Retinal pigment epithelial cell (primary cell): ENCODE data around the gene OLIG3.

Experiments used
- DNase-seq: peaks from one replicate; pipeline ENCODE4 v3.0.0-alpha.2; 2010; ENCODE audit warnings: low read depth
- H3K4me3 ChIP-seq: 2 replicates; pipeline ENCODE4 v1.5.1; 2011; ENCODE audit warnings: mild to moderate bottlenecking, low read length, control low read depth, moderate library complexity
- TF ChIP-seq, protein P1 (sequence below): conservative IDR thresholded peaks from 2 replicates; pipeline ENCODE4 v1.5.1; 2011; ENCODE audit warnings: low read depth, low read length, control low read depth, inconsistent platforms

Gene OLIG3

DNA sequence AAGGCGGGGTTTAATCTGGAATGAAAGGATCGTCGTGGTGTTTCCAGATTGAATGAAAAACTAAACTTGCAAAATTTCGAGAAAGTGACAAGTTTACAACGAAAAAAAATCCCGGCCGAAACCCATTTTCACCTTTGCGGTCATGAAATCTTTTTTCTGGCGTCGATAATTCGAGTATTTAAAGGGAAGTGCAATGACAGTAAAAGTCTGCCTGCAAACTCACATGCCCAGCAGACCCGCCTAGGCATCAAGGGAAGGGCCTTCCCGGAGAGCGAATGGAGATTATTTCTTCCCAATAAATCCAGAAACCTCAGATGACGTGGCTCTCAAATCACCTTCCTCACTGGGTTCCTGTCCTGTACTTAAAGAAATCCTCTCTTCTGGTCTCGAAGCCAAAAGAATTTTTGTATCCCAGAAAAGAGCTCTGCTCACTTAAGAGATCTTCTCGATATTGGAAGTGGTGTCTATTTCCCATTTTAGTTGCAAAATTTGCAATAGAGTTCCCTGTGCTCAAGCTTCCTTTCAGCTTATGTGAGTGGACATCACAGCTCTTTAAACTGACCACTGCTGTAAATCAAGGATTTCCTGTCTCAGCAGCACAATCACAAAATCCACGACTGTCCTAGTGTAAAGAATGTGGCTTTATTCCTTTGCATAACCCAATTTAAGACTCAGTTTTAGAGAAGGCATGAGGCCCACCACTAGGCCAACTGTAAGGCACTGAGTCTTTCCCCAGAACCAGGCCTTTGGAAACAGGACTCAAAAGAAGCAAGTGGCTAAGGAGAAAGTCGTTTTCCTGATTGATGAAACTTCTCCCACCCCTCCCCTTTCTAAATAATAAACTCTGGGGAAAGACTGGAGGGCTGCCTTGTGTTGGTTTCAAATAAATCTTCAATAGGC is 3.9 kb downstream of the OLIG3 start:
- no peak for DNase-seq
- TF ChIP-seq, protein P1, sequence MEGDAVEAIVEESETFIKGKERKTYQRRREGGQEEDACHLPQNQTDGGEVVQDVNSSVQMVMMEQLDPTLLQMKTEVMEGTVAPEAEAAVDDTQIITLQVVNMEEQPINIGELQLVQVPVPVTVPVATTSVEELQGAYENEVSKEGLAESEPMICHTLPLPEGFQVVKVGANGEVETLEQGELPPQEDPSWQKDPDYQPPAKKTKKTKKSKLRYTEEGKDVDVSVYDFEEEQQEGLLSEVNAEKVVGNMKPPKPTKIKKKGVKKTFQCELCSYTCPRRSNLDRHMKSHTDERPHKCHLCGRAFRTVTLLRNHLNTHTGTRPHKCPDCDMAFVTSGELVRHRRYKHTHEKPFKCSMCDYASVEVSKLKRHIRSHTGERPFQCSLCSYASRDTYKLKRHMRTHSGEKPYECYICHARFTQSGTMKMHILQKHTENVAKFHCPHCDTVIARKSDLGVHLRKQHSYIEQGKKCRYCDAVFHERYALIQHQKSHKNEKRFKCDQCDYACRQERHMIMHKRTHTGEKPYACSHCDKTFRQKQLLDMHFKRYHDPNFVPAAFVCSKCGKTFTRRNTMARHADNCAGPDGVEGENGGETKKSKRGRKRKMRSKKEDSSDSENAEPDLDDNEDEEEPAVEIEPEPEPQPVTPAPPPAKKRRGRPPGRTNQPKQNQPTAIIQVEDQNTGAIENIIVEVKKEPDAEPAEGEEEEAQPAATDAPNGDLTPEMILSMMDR, result no peak
- H3K4me3 ChIP-seq, result no peak overlapping the region

DNA sequence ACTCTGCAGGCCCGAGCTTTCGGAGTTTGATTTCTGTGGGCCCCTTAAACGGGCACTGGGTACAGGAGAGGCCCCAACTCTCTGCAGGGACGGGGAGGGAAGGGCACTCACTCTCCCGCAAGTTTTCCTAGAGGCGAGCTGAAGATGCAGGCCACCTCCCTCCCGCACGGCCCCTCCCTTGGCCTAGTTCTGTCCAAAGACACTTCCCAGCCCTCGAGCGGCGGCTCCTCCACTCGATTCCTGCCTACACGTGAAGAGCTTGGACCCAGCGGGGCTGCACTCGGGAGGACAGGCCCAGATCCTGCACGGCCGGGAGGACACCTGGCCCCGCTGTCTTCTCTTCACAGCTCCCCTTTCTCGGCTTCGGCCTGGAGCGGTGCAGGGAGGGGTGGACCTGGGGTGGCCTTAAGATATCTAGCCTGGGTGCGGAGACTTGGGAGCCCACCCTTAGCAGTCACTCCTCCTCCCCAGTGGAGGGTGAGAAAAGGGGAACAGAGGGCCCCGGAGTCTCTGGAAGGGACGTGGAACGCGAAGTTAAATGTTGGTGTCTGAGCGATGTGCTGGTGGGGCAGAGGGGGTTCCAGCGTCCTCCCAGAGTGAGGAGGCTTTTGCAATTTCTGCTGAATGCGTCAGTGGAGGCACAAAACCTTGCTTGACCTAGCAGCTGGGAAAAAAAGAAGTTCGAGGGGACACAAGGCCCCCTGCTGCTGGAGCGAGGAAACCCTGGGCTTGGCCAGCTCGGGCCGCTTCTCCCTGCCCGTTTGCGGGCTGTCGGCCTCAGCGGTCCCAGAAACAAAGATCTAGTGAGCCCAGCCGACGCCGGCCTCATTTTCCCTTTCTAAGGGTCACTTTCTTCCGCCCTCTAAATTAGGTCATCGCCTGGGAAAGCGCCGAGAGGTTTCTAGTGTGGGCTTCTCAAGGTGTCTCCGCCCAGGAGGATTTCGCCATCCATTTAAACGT is 4.9 kb downstream of the OLIG3 start:
- DNase-seq, result no peak
- no peak overlapping the region for H3K4me3 ChIP-seq
- TF ChIP-seq, protein P1, result peak; percentile 20

DNA sequence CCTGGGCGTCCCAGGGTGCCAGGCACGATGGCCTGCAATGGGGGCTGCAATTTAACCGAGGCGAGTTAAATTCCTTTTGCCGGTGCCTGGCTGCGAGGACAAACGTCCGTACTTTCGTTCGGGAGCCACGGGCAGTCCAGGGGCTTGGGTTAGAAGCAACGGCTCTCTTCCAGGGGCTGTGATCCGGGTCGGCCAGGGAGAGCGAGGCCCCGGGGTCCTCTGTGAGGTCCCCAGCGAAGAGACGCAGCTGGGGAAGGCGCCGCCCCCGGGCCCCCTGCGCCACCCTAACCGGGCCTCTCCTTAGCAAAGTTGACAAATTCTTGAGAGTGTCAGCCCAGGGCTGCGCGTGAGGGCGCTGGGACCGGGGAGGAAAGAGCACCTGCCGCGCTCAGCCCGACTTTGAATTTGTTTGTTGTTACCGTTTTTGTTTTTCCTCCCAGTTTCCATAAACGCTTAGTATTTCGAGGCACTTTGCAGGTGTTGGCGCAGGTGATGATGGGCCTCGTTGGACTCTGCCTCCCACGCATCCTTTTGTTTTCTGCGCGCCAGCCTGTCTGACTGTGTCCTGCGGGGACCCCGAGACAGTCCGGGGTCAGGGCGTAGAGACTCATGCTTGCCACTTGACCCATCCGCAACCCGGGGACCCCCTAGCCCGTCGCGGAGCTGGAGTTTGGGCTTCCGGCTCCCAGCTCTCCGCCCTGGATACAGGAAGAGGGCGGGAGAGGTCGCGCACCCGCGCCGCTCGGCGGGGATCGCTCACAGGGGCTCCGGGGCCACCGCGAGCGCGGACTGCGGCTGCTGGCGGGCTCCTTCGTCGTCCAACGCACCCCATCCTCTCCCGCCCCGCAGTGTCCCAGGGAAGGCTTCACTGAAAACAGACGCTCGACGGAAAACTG is 5.8 kb downstream of the OLIG3 start:
- DNase-seq, result no peak
- TF ChIP-seq, protein P1, result no peak
- H3K4me3 ChIP-seq, result no peak overlapping the region

DNA sequence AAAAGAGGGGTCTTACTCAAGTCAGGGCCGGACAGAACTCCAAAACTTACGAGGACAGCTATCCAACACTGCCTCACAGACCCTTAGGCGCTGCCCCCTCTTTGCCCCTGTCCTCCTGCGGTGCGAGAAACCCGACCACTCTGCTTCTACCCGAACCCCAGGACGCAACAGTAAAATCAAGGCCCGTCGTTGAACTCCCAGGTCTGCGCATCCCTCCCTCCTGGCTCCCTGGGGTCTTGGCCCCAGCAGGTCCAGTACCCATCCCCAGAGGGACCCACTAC is 6.4 kb downstream of the OLIG3 start:
- no peak for DNase-seq
- no peak overlapping the region for H3K4me3 ChIP-seq
- TF ChIP-seq, protein P1, result no peak

DNA sequence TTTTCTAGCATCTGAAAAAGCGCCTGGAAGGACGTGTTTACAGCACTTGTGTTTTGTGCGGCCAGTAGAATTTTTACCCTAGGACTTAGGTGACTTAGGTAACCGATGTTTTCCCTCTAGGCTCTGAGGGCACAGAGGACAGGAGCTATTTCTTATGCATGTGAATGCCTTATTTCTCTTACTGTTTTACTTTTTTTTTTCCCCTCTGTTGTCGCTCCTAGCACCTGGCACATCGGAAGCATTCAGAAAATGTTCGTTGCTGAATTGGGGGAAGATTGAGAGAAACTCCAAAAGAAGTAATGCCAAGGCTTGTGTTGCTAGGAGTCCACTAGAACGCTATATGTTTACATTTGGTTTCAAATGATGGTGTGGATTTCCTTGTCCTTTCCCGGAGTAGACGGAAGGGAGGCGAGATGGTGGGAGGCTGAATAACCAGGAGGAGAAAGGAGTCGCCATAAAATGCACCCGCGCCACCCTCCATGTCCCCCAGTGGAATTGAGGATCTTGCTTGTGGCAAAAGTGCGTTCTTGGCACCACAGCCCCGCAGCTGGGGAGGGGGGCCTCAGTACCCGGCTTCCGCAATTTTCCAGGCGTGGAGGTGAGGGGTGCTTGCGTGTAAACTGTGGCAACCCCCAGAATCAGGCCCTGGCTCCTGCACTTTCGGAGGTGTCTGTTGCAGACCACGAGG is 6.9 kb downstream of the OLIG3 start:
- TF ChIP-seq, protein P1, result no peak
- H3K4me3 ChIP-seq, result no peak overlapping the region

DNA sequence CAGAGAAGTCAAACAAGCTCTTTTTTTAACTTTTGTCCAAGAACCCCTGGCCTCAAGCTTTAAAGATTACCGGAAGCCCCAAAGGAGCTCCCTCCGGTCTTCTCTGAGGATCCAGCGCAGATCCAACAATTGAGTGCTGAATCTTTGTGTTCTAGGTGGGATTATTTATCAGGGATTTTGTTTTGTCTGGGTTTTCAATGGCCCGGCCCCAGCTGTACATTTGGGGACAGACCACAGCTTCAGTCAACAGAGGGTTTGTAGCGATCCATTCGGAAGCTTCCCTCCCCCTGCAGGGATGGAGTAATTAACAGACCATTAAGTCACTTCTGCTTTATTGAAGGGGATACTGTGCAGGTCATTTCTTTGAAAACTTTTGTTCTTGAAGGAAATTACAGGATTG is 7.8 kb downstream of the OLIG3 start:
- TF ChIP-seq, protein P1, result no peak
- no peak for DNase-seq
- H3K4me3 ChIP-seq, result no peak overlapping the region

More for the DNA sequence above, 6.9 kb downstream of the OLIG3 start:
- DNase-seq, result no peak
